Stimulated activated CD4-positive, alpha-beta T cell treated with anti-CD3 and anti-CD28 coated beads, Interleukin-12 subunit alpha, Interleukin-12 subunit beta, amount 100 ng/mL, for 24 hours (primary cell): Measurements from ENCODE around the gene TBATA.
A peak's percentile ranks its signal among the peaks of the same experiment; 100 is the strongest.

Experiments used
- DNase-seq, 2 experiments: peaks; one replicate each; pipeline ENCODE4 v3.0.0-alpha.2; 2020; ENCODE audit warnings: low read depth in 2 of 2

TBATA gene, protein sequence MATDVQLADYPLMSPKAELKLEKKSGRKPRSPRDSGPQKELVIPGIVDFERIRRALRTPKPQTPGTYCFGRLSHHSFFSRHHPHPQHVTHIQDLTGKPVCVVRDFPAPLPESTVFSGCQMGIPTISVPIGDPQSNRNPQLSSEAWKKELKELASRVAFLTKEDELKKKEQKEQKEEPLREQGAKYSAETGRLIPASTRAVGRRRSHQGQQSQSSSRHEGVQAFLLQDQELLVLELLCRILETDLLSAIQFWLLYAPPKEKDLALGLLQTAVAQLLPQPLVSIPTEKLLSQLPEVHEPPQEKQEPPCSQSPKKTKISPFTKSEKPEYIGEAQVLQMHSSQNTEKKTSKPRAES

DNA sequence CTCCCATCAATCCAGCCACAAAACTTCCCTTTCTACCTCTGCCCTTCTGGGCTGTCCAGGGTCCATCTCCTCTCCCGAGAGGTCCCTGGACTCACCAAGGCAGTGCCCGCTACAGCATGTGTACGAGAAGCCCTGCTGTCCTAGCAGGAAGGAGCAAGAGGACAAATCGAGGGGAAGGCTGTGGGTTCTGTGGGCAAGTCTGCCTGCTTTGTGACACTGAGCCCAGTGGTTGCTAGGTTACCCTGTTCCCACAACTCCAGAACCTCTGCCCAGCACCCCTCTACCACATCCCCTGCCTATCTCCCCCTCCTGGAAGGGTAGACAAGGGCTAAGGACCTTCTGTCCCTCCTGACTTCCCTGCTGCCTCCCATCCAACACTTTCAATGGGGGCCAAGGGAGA, at the start of gene TBATA:
Gene TBATA, minus strand, starts transcription at position 188 of the 400 bp plus-strand sequence. CDS start 1,998 bp downstream, outside the sequence.
- no peak for DNase-seq

DNA sequence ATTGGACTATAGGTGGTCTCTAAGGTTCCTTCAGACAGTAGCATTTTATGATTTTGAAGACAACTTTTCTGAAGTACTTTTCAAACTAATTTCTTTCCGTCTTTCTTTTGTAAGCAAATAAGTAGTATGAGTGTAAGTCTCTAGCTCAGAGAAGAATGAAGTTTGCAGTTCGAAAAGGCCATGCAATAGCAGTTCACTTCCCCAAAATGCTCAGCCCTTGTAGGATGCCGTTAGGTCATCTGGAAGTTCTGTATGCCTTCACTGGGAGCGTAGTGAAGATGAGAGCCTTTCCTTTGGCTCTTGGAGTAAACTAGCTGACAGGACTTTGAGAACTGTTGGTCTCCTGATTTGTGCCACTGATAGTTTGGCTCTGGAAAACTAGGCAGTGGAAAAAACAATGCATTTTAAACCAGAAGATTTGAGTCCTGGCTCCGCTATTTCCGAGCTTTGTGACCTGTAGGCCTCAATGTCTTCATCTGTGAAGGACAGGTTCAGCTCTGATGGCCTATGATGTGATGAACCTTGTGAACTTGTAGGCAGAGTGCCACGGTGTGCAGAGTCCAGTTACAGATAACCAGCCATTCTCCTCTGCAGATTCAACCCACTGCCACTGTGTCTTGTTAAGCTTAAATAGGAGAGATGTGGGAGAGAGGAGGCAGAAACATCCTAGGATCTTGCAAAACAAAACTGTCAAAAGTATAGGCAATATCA, 49.4 kb upstream of the TBATA start:
- DNase-seq, result no peak

DNA sequence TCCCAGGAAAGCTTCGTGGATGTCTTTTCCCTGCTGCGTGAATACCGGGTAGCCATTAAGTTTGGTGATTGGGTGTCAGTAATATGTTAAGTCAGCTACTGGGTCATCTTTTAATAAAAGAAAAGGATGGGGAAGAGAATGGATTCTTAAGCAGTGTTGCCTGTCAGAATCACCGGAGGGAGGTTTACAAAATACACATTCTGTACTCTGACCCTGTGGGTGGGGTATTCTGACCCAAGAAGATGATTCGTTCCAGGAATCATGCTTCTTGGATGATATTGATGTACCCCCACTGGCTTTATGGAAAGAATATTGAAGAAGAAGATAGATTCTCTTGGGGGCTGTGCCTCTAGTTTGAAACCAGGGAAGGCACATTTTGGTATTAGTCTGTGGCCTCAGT, 48.8 kb upstream of the TBATA start:
- DNase-seq, result no peak

DNA sequence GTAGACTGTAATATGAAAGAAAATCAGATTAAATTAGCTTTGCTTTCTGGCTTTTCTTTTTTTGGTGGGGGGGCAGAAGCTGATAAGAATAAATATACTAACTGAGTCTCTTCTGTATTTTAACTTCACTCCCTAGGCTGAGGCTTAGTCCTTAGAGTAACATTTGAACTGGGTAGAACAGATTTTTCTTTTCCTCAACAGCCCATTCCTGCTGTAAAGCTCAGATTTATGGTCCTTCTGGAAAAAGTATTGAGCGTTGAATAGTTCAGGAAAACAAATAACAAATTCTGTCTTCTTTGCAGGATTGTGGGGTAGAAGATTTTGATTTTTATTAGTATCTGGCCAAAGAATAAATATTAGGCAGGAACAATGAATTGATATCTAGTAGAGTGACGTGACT, 48.4 kb upstream of the TBATA start:
- DNase-seq, result no peak

DNA sequence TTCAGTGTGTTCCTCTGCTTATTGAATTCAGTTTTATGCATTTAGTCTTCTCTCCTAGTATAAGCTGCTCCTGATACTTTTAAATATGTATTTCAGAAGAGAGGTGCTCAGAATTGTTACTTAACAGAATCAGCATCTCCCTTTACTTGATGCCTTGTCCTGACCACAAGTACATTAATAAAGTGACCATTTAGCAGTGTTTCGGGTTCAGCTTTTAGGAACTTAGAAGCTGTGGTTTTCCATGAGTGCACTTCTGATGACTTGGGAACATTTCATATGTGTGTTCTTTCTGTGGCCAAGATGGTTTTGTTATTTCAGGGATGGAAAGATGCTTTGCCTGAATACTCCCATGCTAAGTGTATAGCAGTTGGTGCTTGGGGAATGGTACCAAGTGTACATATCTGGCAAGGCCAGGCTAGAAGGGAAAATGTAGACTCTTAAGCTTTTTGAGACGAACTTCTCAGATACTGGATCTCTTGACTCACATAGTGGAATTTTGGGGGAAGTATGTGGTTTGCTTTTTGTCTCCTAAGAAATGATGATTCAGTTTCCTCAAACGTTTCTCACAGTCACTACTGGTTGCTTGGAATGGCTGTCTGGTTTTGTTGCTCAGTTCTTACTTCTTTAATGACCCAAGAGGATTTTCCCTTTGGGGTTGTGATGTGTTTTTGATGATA, 47.8 kb upstream of the TBATA start:
- no peak for DNase-seq

DNA sequence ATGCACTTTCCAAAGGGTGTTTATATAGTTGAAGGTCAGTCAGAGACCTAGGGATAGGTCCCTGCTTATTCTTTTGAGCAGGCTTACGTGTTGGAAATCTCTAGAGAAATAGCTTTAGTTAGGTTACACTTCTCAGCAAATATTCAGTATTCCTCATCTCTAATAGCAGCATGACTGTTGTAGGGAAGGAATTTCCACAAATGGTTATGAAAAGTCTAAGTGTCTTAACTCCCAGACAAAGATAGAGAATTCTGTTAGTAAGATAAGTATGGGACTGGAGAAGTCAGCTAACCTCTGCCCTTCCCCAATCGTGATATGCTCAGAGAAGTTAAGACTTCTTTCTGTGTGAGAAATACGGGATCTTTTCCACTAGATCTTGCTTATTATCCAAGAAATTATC, 47.0 kb upstream of the TBATA start:
- no peak for DNase-seq

DNA sequence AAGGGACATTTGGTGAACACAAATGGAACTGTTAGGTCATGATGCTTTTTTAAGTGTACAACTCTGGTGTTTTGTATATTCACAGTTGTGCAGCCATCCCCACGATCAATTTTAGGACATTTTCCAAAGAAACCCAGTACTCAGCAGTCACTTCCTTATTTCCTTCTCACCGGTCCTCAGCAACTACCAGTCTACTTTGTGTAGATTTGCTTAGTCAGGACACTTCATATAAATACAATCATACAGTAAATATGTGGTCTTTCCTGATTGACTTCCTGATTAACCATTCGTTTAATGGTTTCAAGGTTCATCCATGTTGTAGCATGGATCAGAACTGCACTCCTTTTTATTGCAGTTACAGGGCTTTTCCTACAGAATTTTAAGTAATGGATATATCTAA, 45.0 kb upstream of the TBATA start:
- no peak for DNase-seq

DNA sequence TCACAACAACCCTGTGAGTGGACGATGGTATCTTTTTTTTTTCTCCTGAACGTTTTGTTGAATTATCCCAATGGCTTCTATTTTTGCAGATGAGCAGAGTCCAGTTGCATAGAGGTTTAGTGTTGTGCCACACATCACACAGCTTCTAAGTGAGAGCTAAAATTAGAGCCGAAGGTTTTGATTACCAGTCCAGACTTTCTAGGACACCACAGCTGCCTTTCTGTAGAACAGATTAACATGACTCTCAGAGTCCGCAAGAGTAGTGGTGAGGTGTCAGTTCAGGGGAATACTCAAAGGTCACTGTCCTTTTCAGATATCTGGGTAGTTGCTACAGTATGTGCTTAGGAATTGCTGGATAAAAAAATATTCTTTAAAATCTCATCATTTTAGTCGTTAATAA, 44.4 kb upstream of the TBATA start:
- DNase-seq, result no peak

DNA sequence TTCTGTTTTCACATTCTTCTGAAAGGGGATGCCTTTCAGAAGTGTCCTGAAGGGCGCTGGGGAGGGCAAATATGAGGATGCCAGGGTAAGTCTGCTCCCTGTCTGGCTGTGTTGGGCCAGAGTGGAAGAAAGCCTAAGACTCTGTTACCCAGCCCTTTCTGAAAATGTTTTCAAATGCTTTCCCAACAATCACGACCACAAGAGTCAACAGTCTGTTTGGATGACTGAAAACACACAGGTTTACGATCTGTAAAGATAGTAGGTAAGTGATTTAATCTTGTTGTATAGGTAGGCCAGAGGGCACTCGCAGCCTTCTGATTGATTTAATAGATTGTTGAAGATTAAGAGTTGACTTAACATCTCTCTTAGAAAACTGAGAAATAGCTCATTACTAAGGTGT, 43.7 kb upstream of the TBATA start:
- no peak for DNase-seq

DNA sequence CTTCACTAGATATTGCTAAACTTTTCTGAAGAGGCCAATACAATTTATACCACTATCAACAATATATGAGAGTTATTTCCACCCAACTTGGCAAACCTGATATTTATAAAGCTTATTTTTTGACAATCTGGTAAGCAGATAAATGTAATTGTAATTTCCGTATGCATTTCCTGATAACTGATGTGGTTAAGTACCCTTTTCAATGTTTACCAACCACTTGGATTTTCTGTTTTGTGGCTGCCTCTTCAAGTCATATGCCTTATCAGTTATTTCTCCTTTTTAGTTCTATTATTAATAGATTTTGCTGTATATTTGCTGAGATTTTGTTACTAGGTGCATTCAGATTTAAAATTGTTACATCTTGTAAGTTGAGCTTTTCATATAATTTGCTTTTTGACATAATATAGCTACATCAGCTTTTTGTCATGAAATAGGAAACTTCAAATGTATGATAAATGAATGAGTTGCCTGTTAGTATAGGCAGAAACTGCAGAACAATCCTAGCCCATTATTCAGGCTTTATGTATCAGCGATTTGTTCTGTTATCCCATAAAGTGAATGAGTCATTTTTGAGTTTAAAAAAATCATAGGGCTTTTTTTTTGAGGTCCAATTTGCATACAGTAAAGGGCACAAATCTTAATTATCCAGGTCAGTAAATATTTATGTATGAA, 42.0 kb upstream of the TBATA start:
- DNase-seq, result no peak

DNA sequence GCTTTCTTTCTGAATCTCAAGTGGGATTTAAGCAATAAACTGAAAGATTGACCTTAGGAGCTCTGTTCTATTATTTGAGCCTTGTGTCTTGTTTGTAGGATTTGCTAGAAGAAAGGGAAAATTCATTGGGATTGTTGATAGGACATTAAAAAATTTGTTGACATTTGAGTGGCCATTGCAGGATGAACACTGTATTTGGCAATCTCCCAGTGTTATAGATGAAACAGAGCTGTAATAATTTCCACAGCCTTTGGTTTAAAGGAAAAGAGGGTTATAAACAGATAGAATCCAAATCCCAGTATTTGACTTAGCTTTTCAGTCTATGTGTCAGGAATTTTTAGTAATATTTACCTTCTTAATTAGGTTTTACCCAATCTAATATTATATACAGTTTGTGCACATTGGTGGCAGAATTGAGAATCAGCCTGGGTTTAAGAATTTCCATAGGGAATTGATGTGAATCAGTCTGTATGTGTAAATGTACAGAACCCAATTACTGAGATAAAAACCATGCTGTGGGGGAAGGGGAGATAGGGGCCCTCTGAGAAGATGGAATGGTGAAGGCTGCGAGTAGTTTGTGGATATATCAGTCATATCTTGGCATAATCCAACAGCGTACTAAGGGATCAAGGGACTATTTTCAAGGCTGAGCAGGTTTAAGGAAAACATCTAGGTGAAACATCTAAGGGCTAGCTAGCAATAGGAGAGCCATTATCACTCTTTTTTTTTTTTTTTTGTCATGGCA, 37.1 kb upstream of the TBATA start:
- no peak for DNase-seq

DNA sequence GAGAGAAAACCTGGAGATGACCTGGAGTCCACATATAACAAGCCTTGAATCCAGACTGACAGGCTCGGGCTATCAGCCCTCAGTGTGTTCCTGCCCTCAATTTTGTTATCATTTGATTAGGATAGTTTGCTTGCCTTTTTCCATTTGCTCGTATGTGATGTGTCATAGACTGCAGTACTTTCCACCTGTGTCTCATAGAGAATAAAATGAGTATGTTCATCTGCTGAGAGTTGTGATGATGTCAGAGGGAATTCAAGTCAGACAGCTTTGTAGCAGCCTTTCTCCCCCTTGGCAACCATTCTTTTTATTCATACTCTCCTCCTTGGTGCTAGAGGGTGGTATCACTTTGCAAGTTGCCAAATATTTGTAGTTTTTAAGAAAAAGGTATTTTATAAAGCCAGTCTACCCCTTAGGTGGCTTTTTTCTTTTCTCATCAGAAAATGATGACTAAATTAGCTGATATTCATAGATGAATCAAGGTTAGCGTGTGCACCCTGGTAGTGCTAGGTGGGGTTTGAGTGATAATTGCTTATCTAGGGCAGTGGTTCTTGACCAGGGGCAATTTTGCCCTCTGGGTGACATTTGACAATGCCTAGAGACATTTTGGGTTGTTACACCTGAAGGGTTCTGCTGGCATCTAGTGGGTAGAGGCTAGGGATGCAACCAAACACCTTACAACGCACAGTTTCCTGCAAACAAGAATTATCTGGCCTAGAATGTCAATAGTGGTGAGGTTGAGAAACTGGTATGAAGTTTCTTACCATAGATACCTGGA, 36.0 kb upstream of the TBATA start:
- DNase-seq, result no peak

DNA sequence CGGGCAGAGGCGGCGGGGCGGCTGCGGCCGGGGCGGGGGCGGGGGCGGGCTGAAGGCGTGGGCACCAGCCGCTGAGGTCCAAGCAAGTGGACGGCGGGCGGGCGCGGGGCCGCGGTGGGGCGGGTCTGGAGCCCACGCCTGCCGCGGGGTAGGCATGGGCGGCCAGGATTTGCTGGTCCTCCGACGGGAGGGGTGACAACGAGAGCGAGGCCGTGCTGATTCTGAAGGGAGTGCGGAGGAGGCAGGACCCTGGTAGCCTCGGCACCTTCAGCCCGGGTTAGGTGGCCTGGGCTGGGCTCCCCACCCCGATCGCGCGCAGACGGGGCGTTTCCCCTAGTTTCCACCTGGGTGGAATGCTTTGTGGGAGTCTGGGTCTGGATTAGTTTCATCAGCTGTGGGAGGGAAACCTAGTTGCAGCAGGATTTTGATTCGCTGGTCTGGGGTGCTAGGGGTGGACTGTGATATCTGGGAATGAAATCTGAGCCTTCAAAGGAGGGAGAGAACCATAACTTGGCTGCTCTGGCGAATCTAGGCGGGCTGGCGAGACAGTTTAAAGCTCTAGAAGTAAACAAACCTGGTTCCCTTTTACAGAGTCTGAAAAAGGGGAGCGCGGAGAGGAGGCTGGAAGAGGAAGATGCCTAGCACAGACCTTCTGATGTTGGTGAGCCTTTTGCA, 31.2 kb upstream of the TBATA start:
- DNase-seq, result peak; percentile 5 to 30

DNA sequence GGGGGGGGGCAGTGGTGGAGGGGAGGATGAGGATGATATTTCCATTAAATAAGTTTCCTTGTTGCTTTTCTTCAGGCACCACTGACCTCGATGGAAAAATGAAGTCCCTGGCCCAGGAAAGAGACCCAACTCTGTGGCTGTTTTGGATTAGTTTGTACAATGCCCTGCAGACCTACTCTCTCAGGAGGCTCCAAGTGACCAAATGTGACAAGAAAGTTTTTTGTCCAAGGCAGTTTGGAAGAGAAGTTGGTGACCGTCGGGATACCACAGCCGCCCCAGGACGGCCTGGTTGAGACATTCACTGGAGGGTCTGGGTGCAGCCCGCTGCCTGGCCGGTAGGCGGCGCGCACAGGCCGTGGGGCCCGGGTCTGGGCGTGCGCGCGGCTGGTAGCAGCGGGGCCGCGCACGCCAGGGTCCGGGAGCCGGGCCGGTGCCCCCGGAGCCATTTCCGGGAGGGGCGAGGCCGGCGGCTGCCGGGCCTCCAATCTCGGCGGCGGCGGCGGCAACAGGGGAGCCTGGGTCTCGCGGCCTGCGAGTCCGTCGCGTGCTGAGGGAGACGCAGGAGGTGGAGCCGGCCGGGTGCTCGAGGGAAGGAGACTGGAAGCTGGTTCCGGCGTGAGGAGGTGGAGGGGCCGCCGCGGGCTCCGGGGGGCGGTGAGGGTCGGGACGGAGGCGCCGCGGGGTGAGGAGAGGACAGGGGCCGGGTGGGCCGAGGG, 30.5 kb upstream of the TBATA start, which contains the start of gene SGPL1:
Gene SGPL1, plus strand, starts transcription at position 445 of the 716 bp plus-strand sequence. CDS start 906 bp downstream, outside the sequence.
- DNase-seq, result peak; percentile 72 to 80

DNA sequence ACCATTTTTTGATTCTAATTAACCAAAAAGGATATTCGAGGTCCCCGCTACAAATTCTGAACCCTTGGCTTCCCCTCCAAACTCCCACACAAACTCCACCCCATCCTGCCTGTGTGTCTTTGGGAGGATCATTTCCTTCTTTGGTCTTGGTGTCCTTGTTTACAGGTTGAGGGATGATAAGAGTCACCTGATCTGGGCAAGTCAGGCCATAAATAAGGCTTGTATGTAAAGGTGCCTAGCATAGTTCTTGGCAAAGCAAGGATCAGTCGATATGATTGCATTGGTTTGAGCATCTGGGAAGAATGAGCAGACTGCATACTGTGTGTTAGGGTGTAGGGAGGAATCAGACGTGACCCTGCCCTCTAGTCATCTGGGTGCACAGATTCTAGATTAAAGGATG, 28.9 kb upstream of the TBATA start:
- no peak for DNase-seq

DNA sequence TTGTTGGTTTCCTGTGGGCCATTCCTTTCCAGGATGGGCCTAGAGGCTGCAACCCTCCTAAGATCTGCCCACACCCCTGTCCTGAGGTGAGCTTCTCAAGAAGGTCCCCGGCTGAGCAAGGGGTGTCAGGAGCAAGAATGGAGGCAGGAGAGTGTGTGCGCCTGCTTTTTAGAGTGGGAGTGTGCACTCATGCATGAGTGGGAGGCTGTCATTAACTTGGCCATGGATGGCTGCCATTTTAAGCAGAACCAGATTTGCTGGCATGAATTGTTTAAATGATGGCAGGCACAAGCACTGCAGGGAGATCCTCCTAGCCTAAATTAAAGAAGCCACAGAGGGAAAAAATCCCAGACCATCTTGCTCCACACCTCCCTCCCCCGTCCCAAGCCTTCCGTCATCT, 27.6 kb upstream of the TBATA start:
- DNase-seq, result no peak

DNA sequence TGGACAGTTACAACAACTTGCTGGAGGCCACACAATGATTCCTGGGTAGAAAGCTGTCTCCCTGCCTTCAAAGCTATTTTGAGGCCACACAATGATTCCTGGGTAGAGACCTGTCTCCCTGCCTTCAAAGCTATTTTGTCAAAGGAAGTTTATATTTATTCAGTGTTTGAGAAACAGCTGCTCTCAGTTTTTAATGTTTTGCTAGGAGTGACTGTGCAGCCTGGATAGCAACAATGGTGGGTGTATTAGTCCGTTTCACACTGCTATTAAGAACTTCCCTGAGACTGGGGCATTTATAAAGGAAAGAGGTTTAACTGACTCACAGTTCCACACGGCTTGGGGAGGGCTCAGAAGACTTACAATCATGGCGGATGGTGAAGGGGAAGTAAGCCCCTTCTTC, 26.7 kb upstream of the TBATA start:
- no peak for DNase-seq

DNA sequence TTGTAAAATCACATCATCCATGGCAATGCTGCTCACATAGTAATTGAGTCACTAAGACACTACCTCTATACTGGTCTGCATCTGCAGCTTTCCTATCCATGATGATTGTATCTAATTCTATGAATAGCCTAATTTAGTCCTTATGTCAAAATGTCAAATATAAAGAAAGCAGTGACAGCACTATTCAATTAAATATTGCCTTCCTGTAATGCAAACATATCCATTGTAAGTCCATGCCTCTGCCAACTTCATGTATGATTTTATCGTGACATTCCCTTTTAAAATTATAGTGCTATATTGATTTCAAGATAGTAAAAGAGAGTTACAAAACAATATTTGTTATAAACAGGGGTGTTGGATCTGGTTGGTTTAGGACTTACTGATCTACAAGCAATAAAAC, 25.8 kb upstream of the TBATA start:
- no peak for DNase-seq

DNA sequence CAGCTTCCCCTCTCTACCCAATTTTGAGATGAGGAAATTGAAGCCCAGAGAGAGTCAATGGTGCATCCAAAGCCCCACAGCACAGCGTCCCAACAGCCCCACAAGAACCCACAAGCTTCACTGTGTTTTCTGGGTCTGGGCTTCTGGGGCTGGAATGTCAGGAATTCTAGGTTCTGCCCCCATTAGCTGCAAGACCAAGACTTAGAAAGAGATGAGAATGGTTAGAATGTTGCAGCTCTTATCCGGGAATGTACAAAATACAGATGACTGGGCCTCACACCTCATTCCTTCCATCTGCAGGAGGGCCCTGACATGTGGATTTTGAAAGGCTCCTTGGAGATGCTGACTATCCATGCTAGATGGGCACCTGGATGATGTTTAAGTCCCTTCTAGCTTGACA, 24.5 kb upstream of the TBATA start:
- DNase-seq, result no peak
